ENCODE results near the gene SERF1B.
"Not testable (repeated sequence)": the region's sequence is repeated elsewhere in the genome, so short reads cannot be mapped to it uniquely, and the experiment has no call there.

GRCh38 chr5:70091776-70092175, 66.7 kb downstream of the SERF1B start:
- not testable (repeated sequence) for TF ChIP-seq CTCF (optimal IDR thresholded peaks at IDR 0.05 in 1 of 3, IDR thresholded peaks at IDR 0.05 in 1 of 3, conservative IDR thresholded peaks at IDR 0.05 in 1 of 3; ENCODE audit: extremely low read depth in 1 of 3, insufficient read depth in 2 of 3, low read length in 3 of 3); EZH2 (IDR thresholded peaks at IDR 0.05; ENCODE audit: low read length)
